ENCODE data around the gene PHC2.

PHC2 gene

GRCh38 chr1:33305816-33306652 lies 124.9 kb downstream of the PHC2 start:
- TF ChIP-seq, protein P1, sequence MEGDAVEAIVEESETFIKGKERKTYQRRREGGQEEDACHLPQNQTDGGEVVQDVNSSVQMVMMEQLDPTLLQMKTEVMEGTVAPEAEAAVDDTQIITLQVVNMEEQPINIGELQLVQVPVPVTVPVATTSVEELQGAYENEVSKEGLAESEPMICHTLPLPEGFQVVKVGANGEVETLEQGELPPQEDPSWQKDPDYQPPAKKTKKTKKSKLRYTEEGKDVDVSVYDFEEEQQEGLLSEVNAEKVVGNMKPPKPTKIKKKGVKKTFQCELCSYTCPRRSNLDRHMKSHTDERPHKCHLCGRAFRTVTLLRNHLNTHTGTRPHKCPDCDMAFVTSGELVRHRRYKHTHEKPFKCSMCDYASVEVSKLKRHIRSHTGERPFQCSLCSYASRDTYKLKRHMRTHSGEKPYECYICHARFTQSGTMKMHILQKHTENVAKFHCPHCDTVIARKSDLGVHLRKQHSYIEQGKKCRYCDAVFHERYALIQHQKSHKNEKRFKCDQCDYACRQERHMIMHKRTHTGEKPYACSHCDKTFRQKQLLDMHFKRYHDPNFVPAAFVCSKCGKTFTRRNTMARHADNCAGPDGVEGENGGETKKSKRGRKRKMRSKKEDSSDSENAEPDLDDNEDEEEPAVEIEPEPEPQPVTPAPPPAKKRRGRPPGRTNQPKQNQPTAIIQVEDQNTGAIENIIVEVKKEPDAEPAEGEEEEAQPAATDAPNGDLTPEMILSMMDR (IDR thresholded peaks at IDR 0.05) = no peak
- no peak for TF ChIP-seq ZFX (IDR thresholded peaks at IDR 0.05; ENCODE audit: borderline replicate concordance)
- H3K27ac ChIP-seq = no peak overlapping the region

- no peak overlapping the region for H3K27ac ChIP-seq
- no peak for TF ChIP-seq ZFX (IDR thresholded peaks at IDR 0.05; ENCODE audit: borderline replicate concordance)
- TF ChIP-seq, protein P1 (IDR thresholded peaks at IDR 0.05) = no peak
These were observed 125.9 kb downstream of the PHC2 start for GRCh38 chr1:33305016-33305415.

- TF ChIP-seq, protein P1 (IDR thresholded peaks at IDR 0.05) = no peak
- TF ChIP-seq ZFX (IDR thresholded peaks at IDR 0.05; ENCODE audit: borderline replicate concordance) = no peak
- no peak overlapping the region for H3K27ac ChIP-seq
These were observed 128.6 kb downstream of the PHC2 start for GRCh38 chr1:33302325-33302724.

DNA sequence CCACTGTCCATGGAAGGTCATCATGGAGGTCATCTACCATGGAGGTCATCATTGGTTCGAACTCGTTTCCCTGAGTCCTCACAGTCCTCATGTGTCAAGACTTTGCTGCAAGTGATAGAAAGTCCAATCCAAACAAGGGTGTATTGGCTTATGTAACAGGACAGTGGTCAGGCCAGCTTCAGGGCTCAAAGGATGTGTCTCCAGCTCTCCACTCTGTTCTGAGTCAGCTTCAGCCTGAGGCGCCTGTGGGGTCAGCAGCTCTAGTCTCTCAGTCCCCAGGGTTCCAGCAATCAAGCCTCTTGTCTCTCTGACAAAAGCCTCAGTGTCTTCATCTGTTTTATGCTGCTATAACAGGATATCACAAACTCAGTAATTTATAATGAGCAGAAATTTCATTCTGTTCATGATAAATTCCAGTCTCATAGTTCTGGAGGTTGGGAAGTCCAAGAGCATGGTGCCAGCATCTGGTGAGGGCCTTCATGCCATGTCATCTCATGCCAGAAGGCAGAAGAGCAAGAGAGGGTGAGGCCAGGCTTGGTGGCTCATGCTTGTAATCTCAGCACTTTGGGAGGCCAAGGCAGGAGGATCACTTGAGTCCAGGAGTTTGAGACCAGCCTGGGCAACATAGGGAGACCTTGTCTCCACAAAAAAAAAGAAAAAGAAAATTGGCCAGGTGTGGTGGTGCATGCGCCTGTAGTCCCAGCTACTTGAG lies 129.5 kb downstream of the PHC2 start:
- no peak overlapping the region for H3K27ac ChIP-seq
- no peak for TF ChIP-seq ZFX (IDR thresholded peaks at IDR 0.05; ENCODE audit: borderline replicate concordance)
- TF ChIP-seq, protein P1 (IDR thresholded peaks at IDR 0.05) = no peak

DNA sequence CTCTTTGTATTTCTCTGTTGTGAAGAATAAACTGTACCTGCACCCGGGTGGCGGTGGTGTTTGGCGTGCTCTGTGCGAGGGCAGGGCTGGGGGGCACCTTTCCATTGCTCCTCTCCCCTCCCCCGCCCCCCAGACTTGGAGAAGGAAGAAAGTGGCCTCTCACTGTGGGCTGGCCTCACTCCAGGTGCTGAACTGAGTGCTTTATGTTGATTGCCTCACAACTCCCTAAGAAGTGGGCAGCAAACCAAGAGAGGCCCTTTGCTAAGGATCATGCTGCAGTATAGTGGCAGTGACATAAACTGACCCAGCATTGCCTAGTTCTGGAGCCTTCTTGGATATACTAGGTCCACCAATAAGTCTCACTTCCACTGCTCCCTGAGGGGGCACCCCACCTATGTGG lies 130.2 kb downstream of the PHC2 start:
- TF ChIP-seq, protein P1 (IDR thresholded peaks at IDR 0.05) = no peak
- no peak for TF ChIP-seq ZFX (IDR thresholded peaks at IDR 0.05; ENCODE audit: borderline replicate concordance)
- H3K27ac ChIP-seq = no peak overlapping the region

- H3K27ac ChIP-seq = no peak overlapping the region
- TF ChIP-seq, protein P1 (IDR thresholded peaks at IDR 0.05) = no peak
- TF ChIP-seq ZFX (IDR thresholded peaks at IDR 0.05; ENCODE audit: borderline replicate concordance) = no peak
These were observed 131.3 kb downstream of the PHC2 start for GRCh38 chr1:33299461-33300155.

Measured in 22Rv1 (cell line).